ENCODE measurements around the gene PDE4D.

PDE4D gene

GRCh38 chr5:59652449-59652848 lies 241.1 kb downstream of the PDE4D start:
- Histone ChIP-seq H3K4me3 (ENCODE audit: low read length) (no peak overlapping the region), H3K9me3 (ENCODE audit: control insufficient read depth, low read length) (no peaks in the 10 kb centered on the region), H3K9ac (ENCODE audit: low read length) (no peak overlapping the region), H3K27me3 (ENCODE audit: control insufficient read depth, insufficient read depth, low read length) (no peaks in the 10 kb centered on the region), H3K36me3 (ENCODE audit: control insufficient read depth, insufficient read depth, low read length) (no peaks in the 10 kb centered on the region), H3K4me1 (ENCODE audit: control insufficient read depth, insufficient read depth, low read length) (peaks cover 26% of the 10 kb centered on the region)

GRCh38 chr5:59648949-59649921 lies 244.3 kb downstream of the PDE4D start:
- no peak overlapping the region for H3K4me3 ChIP-seq (ENCODE audit: low read length)
- H3K36me3 ChIP-seq (ENCODE audit: control insufficient read depth, insufficient read depth, low read length): no peaks in the 10 kb centered on the region
- no peaks in the 10 kb centered on the region for H3K27me3 ChIP-seq (ENCODE audit: control insufficient read depth, insufficient read depth, low read length)
- H3K4me1 ChIP-seq (ENCODE audit: control insufficient read depth, insufficient read depth, low read length): peaks cover 22% of the 10 kb centered on the region
- no peaks in the 10 kb centered on the region for H3K9me3 ChIP-seq (ENCODE audit: control insufficient read depth, low read length)
- no peak overlapping the region for H3K9ac ChIP-seq (ENCODE audit: low read length)

GRCh38 chr5:59648038-59648831 lies 245.3 kb downstream of the PDE4D start:
- Histone ChIP-seq H3K9me3 (ENCODE audit: control insufficient read depth, low read length) (no peaks in the 10 kb centered on the region), H3K27me3 (ENCODE audit: control insufficient read depth, insufficient read depth, low read length) (no peaks in the 10 kb centered on the region), H3K4me3 (ENCODE audit: low read length) (no peak overlapping the region), H3K4me1 (ENCODE audit: control insufficient read depth, insufficient read depth, low read length) (peaks cover 22% of the 10 kb centered on the region), H3K36me3 (ENCODE audit: control insufficient read depth, insufficient read depth, low read length) (no peaks in the 10 kb centered on the region), H3K9ac (ENCODE audit: low read length) (no peak overlapping the region)

- no peaks in the 10 kb centered on the region for H3K36me3 ChIP-seq (ENCODE audit: control insufficient read depth, insufficient read depth, low read length)
- no peaks in the 10 kb centered on the region for H3K27me3 ChIP-seq (ENCODE audit: control insufficient read depth, insufficient read depth, low read length)
- H3K4me3 ChIP-seq (ENCODE audit: low read length): no peak overlapping the region
- no peaks in the 10 kb centered on the region for H3K9me3 ChIP-seq (ENCODE audit: control insufficient read depth, low read length)
- peaks cover 17% of the 10 kb centered on the region for H3K4me1 ChIP-seq (ENCODE audit: control insufficient read depth, insufficient read depth, low read length)
- H3K9ac ChIP-seq (ENCODE audit: low read length): no peak overlapping the region
Measured at GRCh38 chr5:59645380-59645779, 248.1 kb downstream of the PDE4D start.

- H3K9me3 ChIP-seq (ENCODE audit: control insufficient read depth, low read length): no peaks in the 10 kb centered on the region
- peaks cover 2% of the 10 kb centered on the region for H3K4me1 ChIP-seq (ENCODE audit: control insufficient read depth, insufficient read depth, low read length)
- no peak overlapping the region for H3K9ac ChIP-seq (ENCODE audit: low read length)
- no peak overlapping the region for H3K4me3 ChIP-seq (ENCODE audit: low read length)
- H3K36me3 ChIP-seq (ENCODE audit: control insufficient read depth, insufficient read depth, low read length): no peaks in the 10 kb centered on the region
- H3K27me3 ChIP-seq (ENCODE audit: control insufficient read depth, insufficient read depth, low read length): no peaks in the 10 kb centered on the region
Measured at GRCh38 chr5:59640411-59640810, 253.1 kb downstream of the PDE4D start.

- Histone ChIP-seq H3K9me3 (ENCODE audit: control insufficient read depth, low read length) (no peaks in the 10 kb centered on the region), H3K4me3 (ENCODE audit: low read length) (no peak overlapping the region), H3K9ac (ENCODE audit: low read length) (no peak overlapping the region), H3K27me3 (ENCODE audit: control insufficient read depth, insufficient read depth, low read length) (no peaks in the 10 kb centered on the region), H3K4me1 (ENCODE audit: control insufficient read depth, insufficient read depth, low read length) (no peaks in the 10 kb centered on the region), H3K36me3 (ENCODE audit: control insufficient read depth, insufficient read depth, low read length) (no peaks in the 10 kb centered on the region)
Measured at GRCh38 chr5:59637884-59638580, 255.5 kb downstream of the PDE4D start.

- no peaks in the 10 kb centered on the region for H3K27me3 ChIP-seq (ENCODE audit: control insufficient read depth, insufficient read depth, low read length)
- peaks cover 7% of the 10 kb centered on the region for H3K4me1 ChIP-seq (ENCODE audit: control insufficient read depth, insufficient read depth, low read length)
- H3K36me3 ChIP-seq (ENCODE audit: control insufficient read depth, insufficient read depth, low read length): no peaks in the 10 kb centered on the region
- no peak overlapping the region for H3K4me3 ChIP-seq (ENCODE audit: low read length)
- no peak overlapping the region for H3K9ac ChIP-seq (ENCODE audit: low read length)
- no peaks in the 10 kb centered on the region for H3K9me3 ChIP-seq (ENCODE audit: control insufficient read depth, low read length)
Measured at GRCh38 chr5:59629561-59629960, 264.0 kb downstream of the PDE4D start.

- Histone ChIP-seq H3K4me3 (ENCODE audit: low read length) (no peak overlapping the region), H3K9ac (ENCODE audit: low read length) (no peak overlapping the region), H3K4me1 (ENCODE audit: control insufficient read depth, insufficient read depth, low read length) (peaks cover 13% of the 10 kb centered on the region), H3K36me3 (ENCODE audit: control insufficient read depth, insufficient read depth, low read length) (no peaks in the 10 kb centered on the region), H3K9me3 (ENCODE audit: control insufficient read depth, low read length) (no peaks in the 10 kb centered on the region), H3K27me3 (ENCODE audit: control insufficient read depth, insufficient read depth, low read length) (no peaks in the 10 kb centered on the region)
Measured at GRCh38 chr5:59628062-59628828, 265.3 kb downstream of the PDE4D start.

GRCh38 chr5:59624898-59625297 lies 268.6 kb downstream of the PDE4D start:
- no peaks in the 10 kb centered on the region for H3K36me3 ChIP-seq (ENCODE audit: control insufficient read depth, insufficient read depth, low read length)
- no peaks in the 10 kb centered on the region for H3K27me3 ChIP-seq (ENCODE audit: control insufficient read depth, insufficient read depth, low read length)
- peaks cover 13% of the 10 kb centered on the region for H3K4me1 ChIP-seq (ENCODE audit: control insufficient read depth, insufficient read depth, low read length)
- H3K9me3 ChIP-seq (ENCODE audit: control insufficient read depth, low read length): no peaks in the 10 kb centered on the region
- no peak overlapping the region for H3K9ac ChIP-seq (ENCODE audit: low read length)
- no peak overlapping the region for H3K4me3 ChIP-seq (ENCODE audit: low read length)

- no peak overlapping the region for H3K9ac ChIP-seq (ENCODE audit: low read length)
- H3K27me3 ChIP-seq (ENCODE audit: control insufficient read depth, insufficient read depth, low read length): no peaks in the 10 kb centered on the region
- no peaks in the 10 kb centered on the region for H3K9me3 ChIP-seq (ENCODE audit: control insufficient read depth, low read length)
- H3K4me3 ChIP-seq (ENCODE audit: low read length): no peak overlapping the region
- peaks cover 21% of the 10 kb centered on the region for H3K4me1 ChIP-seq (ENCODE audit: control insufficient read depth, insufficient read depth, low read length)
- no peaks in the 10 kb centered on the region for H3K36me3 ChIP-seq (ENCODE audit: control insufficient read depth, insufficient read depth, low read length)
Measured at GRCh38 chr5:59622848-59623247, 270.7 kb downstream of the PDE4D start.

- Histone ChIP-seq H3K9ac (ENCODE audit: low read length) (no peak overlapping the region), H3K4me1 (ENCODE audit: control insufficient read depth, insufficient read depth, low read length) (peaks cover 31% of the 10 kb centered on the region), H3K4me3 (ENCODE audit: low read length) (no peak overlapping the region), H3K9me3 (ENCODE audit: control insufficient read depth, low read length) (no peaks in the 10 kb centered on the region), H3K36me3 (ENCODE audit: control insufficient read depth, insufficient read depth, low read length) (no peaks in the 10 kb centered on the region), H3K27me3 (ENCODE audit: control insufficient read depth, insufficient read depth, low read length) (no peaks in the 10 kb centered on the region)
Measured at GRCh38 chr5:59621477-59621876, 272.0 kb downstream of the PDE4D start.

Measured in mucosa of stomach (tissue), 1 donor.